OCI-LY1 (cell line): ENCODE results near the gene CACNA1C.

Experiments used
- H2AFZ ChIP-seq: fragments of 200-600 bp; sonication (generic), shearing (Covaris generic); 2 replicates; pipeline ENCODE4 v1.6.0; 2014; ENCODE audit warnings: antibody characterized with exemption, mild to moderate bottlenecking, low read length
- H3F3A ChIP-seq: fragments of 200-600 bp; sonication (generic), shearing (Covaris generic); 2 replicates; pipeline ENCODE4 v1.6.0; 2014; ENCODE audit warnings: mild to moderate bottlenecking, antibody characterized with exemption, low read length, moderate library complexity; ENCODE audit not compliant: insufficient read depth
- H3K27ac ChIP-seq: fragments of 200-600 bp; sonication (generic); 2 replicates; pipeline ENCODE4 v1.5.1; 2014; ENCODE audit warnings: low read length, mixed run types, mild to moderate bottlenecking, low read depth; ENCODE audit not compliant: poor library complexity, severe bottlenecking
- H3K27me3 ChIP-seq: fragments of 200-600 bp; sonication (generic); 2 replicates; pipeline ENCODE4 v1.6.0; 2014; ENCODE audit warnings: antibody characterized with exemption, mild to moderate bottlenecking, low read length, moderate library complexity; ENCODE audit not compliant: insufficient read depth
- H3K36me3 ChIP-seq: fragments of 200-600 bp; sonication (generic); 2 replicates; pipeline ENCODE4 v1.6.1; 2014; ENCODE audit warnings: mild to moderate bottlenecking, antibody characterized with exemption, low read length, moderate library complexity, mixed read lengths; ENCODE audit not compliant: insufficient read depth
- H3K4me1 ChIP-seq: fragments of 200-600 bp; sonication (generic); 2 replicates; pipeline ENCODE4 v1.5.1; 2014; ENCODE audit warnings: mild to moderate bottlenecking, low read length, moderate library complexity; ENCODE audit not compliant: insufficient read depth, severe bottlenecking
- H3K4me2 ChIP-seq: fragments of 200-600 bp; sonication (generic), shearing (Covaris generic); 2 replicates; pipeline ENCODE4 v1.6.1; 2014; ENCODE audit warnings: low read length
- H3K4me3 ChIP-seq: fragments of 200-600 bp; sonication (generic); 2 replicates; pipeline ENCODE4 v1.5.1; 2014; ENCODE audit warnings: low read length, low read depth, mild to moderate bottlenecking, mixed read lengths; ENCODE audit not compliant: poor library complexity, severe bottlenecking
- H3K79me2 ChIP-seq: fragments of 200-600 bp; shearing (Covaris generic); 2 replicates; pipeline ENCODE4 v1.6.1; 2016; ENCODE audit warnings: mixed run types, low read length, mixed read lengths; ENCODE audit not compliant: insufficient read depth
- H3K9ac ChIP-seq: fragments of 200-600 bp; sonication (generic), shearing (Covaris generic); 2 replicates; pipeline ENCODE4 v1.6.1; 2014; ENCODE audit warnings: mild to moderate bottlenecking, low read length, mixed read lengths
- H3K9me2 ChIP-seq: fragments of 200-600 bp; sonication (generic), shearing (Covaris generic); 2 replicates; pipeline ENCODE4 v1.6.1; 2014; ENCODE audit warnings: low read depth, mild to moderate bottlenecking, low read length, mixed read lengths
- H3K9me3 ChIP-seq: fragments of 200-600 bp; shearing (Covaris generic); 2 replicates; pipeline ENCODE4 v1.6.1; 2014; ENCODE audit warnings: low read length, mixed read lengths
- H4K20me1 ChIP-seq: fragments of 200-600 bp; sonication (generic), shearing (Covaris generic); 2 replicates; pipeline ENCODE4 v1.6.0; 2016; ENCODE audit warnings: mild to moderate bottlenecking, low read length; ENCODE audit not compliant: insufficient read depth
- EZH2 ChIP-seq: fragments of 200-600 bp; sonication (generic), shearing (Covaris generic); IDR thresholded peaks from 2 replicates; pipeline ENCODE4 v1.8.0; 2017; ENCODE audit warnings: borderline replicate concordance, mixed run types, mild to moderate bottlenecking, antibody characterized with exemption, low read length, moderate library complexity, mixed read lengths
- TF ChIP-seq, protein P1 (sequence below): fragments of 200-600 bp; sonication (generic), shearing (Covaris generic); IDR thresholded peaks from 2 replicates; pipeline ENCODE4 v1.5.1; 2017; ENCODE audit warnings: mild to moderate bottlenecking, antibody characterized with exemption, low read length, moderate library complexity, mixed read lengths

CACNA1C gene

DNA sequence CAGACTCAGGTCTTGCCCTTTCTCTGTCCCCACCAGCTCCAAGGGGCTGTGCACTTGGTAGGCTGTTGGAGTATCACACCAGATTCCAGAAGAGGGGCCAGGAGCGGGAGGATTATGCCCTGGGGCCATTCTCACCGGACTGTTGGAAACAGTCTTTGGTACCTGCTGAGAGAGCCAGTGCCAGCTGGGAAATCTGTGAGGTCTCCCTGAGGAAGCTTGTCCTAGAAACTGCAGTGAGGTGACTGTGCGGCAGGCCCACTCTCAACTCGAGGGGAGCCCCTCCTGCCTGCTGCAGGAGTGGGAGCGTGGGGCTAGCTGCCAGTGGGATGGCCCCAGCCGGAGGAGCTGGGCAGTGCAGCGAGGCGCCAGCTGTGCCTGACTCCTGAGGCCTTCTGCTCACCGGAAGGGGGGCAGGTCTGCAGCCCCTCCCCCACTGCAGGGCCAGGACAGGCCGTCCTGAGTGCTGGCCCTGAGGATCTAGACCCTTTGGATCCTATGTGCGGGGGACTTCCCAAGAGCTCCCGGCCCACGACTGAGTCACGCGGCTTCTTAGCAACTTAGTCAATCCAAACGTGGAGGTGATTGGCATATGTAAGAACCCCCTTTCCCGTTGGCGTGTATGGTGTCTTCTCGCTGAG, 295.2 kb downstream of the CACNA1C start:
- Histone ChIP-seq H3K4me2 (no peak overlapping the region), H3K79me2 (no peaks in the 10 kb centered on the region), H3K9me2 (no peaks in the 10 kb centered on the region), H3K4me3 (no peak overlapping the region), H4K20me1 (no peaks in the 10 kb centered on the region), H3F3A (no peaks in the 10 kb centered on the region), H3K4me1 (no peaks in the 10 kb centered on the region), H2AFZ (no peak overlapping the region), H3K36me3 (no peaks in the 10 kb centered on the region), H3K9me3 (no peaks in the 10 kb centered on the region), H3K9ac (no peak overlapping the region), H3K27me3 (peaks cover 15% of the 10 kb centered on the region), H3K27ac (no peak overlapping the region)
- TF ChIP-seq EZH2, result no peak
- TF ChIP-seq, protein P1, sequence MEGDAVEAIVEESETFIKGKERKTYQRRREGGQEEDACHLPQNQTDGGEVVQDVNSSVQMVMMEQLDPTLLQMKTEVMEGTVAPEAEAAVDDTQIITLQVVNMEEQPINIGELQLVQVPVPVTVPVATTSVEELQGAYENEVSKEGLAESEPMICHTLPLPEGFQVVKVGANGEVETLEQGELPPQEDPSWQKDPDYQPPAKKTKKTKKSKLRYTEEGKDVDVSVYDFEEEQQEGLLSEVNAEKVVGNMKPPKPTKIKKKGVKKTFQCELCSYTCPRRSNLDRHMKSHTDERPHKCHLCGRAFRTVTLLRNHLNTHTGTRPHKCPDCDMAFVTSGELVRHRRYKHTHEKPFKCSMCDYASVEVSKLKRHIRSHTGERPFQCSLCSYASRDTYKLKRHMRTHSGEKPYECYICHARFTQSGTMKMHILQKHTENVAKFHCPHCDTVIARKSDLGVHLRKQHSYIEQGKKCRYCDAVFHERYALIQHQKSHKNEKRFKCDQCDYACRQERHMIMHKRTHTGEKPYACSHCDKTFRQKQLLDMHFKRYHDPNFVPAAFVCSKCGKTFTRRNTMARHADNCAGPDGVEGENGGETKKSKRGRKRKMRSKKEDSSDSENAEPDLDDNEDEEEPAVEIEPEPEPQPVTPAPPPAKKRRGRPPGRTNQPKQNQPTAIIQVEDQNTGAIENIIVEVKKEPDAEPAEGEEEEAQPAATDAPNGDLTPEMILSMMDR, result no peak

DNA sequence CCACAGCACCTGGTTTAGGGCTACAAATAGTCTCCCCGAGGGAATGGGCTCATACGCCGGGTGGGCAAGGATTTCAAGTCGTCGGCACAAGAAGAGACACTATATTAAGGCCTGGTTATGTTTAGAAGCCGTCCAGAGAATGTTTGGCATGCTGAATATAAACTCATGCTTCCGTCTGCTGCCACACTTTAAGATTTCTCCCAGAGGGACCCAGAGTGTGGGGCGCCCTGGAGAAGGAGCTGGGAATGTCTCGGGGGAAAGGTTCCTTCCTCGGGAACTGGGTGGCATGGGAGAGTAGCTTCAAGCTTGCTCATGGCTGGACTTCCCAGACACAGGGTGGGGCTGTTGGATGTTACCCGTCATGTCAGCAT, 295.7 kb downstream of the CACNA1C start:
- no peak overlapping the region for H3K27ac ChIP-seq
- peaks cover 15% of the 10 kb centered on the region for H3K27me3 ChIP-seq
- H4K20me1 ChIP-seq, result no peaks in the 10 kb centered on the region
- H3K79me2 ChIP-seq, result no peaks in the 10 kb centered on the region
- TF ChIP-seq EZH2, result no peak
- TF ChIP-seq, protein P1, result no peak
- H3K9me2 ChIP-seq, result no peaks in the 10 kb centered on the region
- H3K9me3 ChIP-seq, result no peaks in the 10 kb centered on the region
- H2AFZ ChIP-seq, result no peak overlapping the region
- H3K4me3 ChIP-seq, result no peak overlapping the region
- H3K36me3 ChIP-seq, result no peaks in the 10 kb centered on the region
- no peaks in the 10 kb centered on the region for H3K4me1 ChIP-seq
- no peaks in the 10 kb centered on the region for H3F3A ChIP-seq
- H3K9ac ChIP-seq, result no peak overlapping the region
- H3K4me2 ChIP-seq, result no peak overlapping the region

DNA sequence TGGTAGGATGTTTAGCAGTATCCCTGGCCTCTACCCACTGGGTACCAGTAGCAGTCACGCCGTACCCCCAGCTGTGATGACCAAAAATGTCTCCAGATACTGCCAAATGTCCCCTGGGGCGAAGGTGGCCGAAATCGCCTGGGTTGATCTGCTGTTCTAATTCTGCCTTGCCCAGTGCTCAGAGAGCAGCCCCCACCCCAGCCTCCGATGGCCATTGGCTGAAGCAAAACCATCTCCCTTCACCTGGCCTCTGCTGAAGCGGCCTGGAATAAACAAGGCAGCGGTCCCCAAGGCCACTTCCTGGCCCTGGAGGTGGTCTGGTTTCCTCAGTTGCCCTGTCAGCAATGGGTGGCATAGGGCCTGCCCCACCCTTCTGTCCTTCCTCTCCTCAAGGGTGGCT, 298.4 kb downstream of the CACNA1C start:
- TF ChIP-seq EZH2, result no peak
- TF ChIP-seq, protein P1, result no peak
- H3K36me3 ChIP-seq, result no peaks in the 10 kb centered on the region
- no peaks in the 10 kb centered on the region for H4K20me1 ChIP-seq
- no peaks in the 10 kb centered on the region for H3F3A ChIP-seq
- H3K4me1 ChIP-seq, result no peaks in the 10 kb centered on the region
- H3K27ac ChIP-seq, result no peak overlapping the region
- no peak overlapping the region for H3K9ac ChIP-seq
- no peaks in the 10 kb centered on the region for H3K9me2 ChIP-seq
- no peak overlapping the region for H3K4me3 ChIP-seq
- no peaks in the 10 kb centered on the region for H3K9me3 ChIP-seq
- H3K27me3 ChIP-seq, result peaks cover 19% of the 10 kb centered on the region
- no peaks in the 10 kb centered on the region for H3K79me2 ChIP-seq
- H2AFZ ChIP-seq, result no peak overlapping the region
- H3K4me2 ChIP-seq, result no peak overlapping the region
